Trophoblast cell (in vitro differentiated cells and primary cell): ENCODE data around the gene ADM5.
A peak's percentile ranks its signal among the peaks of the same experiment; 100 is the strongest.

Experiments
- DNase-seq, 2 donors: peaks; one replicate each; pipeline ENCODE4 v3.0.0-alpha.2; 2016
- H2AFZ ChIP-seq: 2 replicates; pipeline ENCODE4 v1.6.1; 2013; ENCODE audit warnings: low read length, moderate library complexity, mild to moderate bottlenecking; ENCODE audit not compliant: insufficient read depth, poor library complexity
- H2AK5ac ChIP-seq: 2 replicates; pipeline ENCODE4 v1.6.1; 2013; ENCODE audit warnings: mild to moderate bottlenecking, low read length
- H2BK120ac ChIP-seq: 2 replicates; pipeline ENCODE4 v1.6.1; 2013; ENCODE audit warnings: low read length, mild to moderate bottlenecking, moderate library complexity; ENCODE audit not compliant: insufficient read depth, poor library complexity
- H2BK12ac ChIP-seq: 2 replicates; pipeline ENCODE4 v1.6.1; 2013; ENCODE audit warnings: mild to moderate bottlenecking, low read length, moderate library complexity
- H2BK5ac ChIP-seq: 2 replicates; pipeline ENCODE4 v1.6.1; 2013; ENCODE audit warnings: low read length, low read depth, moderate library complexity, mild to moderate bottlenecking; ENCODE audit not compliant: poor library complexity
- H3K14ac ChIP-seq: 2 replicates; pipeline ENCODE4 v1.6.1; 2013; ENCODE audit warnings: mild to moderate bottlenecking, low read length
- H3K18ac ChIP-seq: 2 replicates; pipeline ENCODE4 v1.6.1; 2013; ENCODE audit warnings: mild to moderate bottlenecking, low read length
- H3K23ac ChIP-seq: 2 replicates; pipeline ENCODE4 v1.6.1; 2013; ENCODE audit warnings: low read length
- H3K27ac ChIP-seq: 2 replicates; pipeline ENCODE4 v1.5.1; 2013; ENCODE audit warnings: low read depth, mild to moderate bottlenecking, inconsistent platforms, low read length, moderate library complexity
- H3K27me3 ChIP-seq: 2 replicates; pipeline ENCODE4 v1.6.1; 2013; ENCODE audit warnings: inconsistent platforms, mild to moderate bottlenecking, low read length, moderate library complexity; ENCODE audit not compliant: insufficient read depth
- H3K36me3 ChIP-seq, 2 experiments: 1 replicate in 1 of 2; 2 replicates in 1 of 2; pipeline ENCODE4 v1.6.1; 2013; ENCODE audit warnings: low read length in 2 of 2, mild to moderate bottlenecking in 2 of 2, moderate library complexity in 1 of 2; ENCODE audit not compliant: insufficient read depth in 2 of 2, control insufficient read depth in 1 of 2
- H3K4ac ChIP-seq: 2 replicates; pipeline ENCODE4 v1.6.1; 2013; ENCODE audit warnings: low read depth, mild to moderate bottlenecking, low read length, moderate library complexity
- H3K4me1 ChIP-seq, 2 experiments: 1 replicate in 1 of 2; 2 replicates in 1 of 2; pipeline ENCODE4 v1.6.1; 2013; ENCODE audit warnings: low read length in 2 of 2, mild to moderate bottlenecking in 2 of 2, moderate library complexity in 1 of 2; ENCODE audit not compliant: insufficient read depth in 2 of 2, control insufficient read depth in 1 of 2
- H3K4me2 ChIP-seq: 2 replicates; pipeline ENCODE4 v1.6.1; 2013; ENCODE audit warnings: inconsistent platforms, mild to moderate bottlenecking, low read length, moderate library complexity
- H3K4me3 ChIP-seq: 2 replicates; pipeline ENCODE4 v1.5.1; 2013; ENCODE audit warnings: mild to moderate bottlenecking, low read depth, low read length, inconsistent platforms
- H3K79me1 ChIP-seq: one replicate; pipeline ENCODE4 v1.6.1; 2013; ENCODE audit warnings: low read length
- H3K79me2 ChIP-seq: 2 replicates; pipeline ENCODE4 v1.6.1; 2013; ENCODE audit warnings: low read length, mild to moderate bottlenecking; ENCODE audit not compliant: control insufficient read depth, insufficient read depth, poor library complexity
- H3K9ac ChIP-seq: 2 replicates; pipeline ENCODE4 v1.6.1; 2013; ENCODE audit warnings: mild to moderate bottlenecking, low read length
- H3K9me3 ChIP-seq: 2 replicates; pipeline ENCODE4 v1.6.1; 2013; ENCODE audit warnings: low read depth, mild to moderate bottlenecking, control low read depth, inconsistent platforms, low read length; ENCODE audit not compliant: insufficient read depth
- H4K12ac ChIP-seq: 2 replicates; pipeline ENCODE4 v1.6.1; 2013; ENCODE audit warnings: low read depth, mild to moderate bottlenecking, low read length, moderate library complexity
- H4K8ac ChIP-seq: 2 replicates; pipeline ENCODE4 v1.6.1; 2013; ENCODE audit warnings: low read depth, mild to moderate bottlenecking, low read length, moderate library complexity
- H4K91ac ChIP-seq: one replicate; pipeline ENCODE4 v1.6.1; 2013; ENCODE audit warnings: low read depth, mild to moderate bottlenecking, low read length, moderate library complexity
- WGBS: extraction: QIAGEN DNeasy Blood & Tissue Kit; methylation state at CpG from one replicate; pipeline ENCODE4 v1.1.7; 2013; ENCODE audit warnings: missing lambda C conversion rate; ENCODE audit not compliant: insufficient read length, insufficient coverage; ENCODE audit errors: extremely low coverage; 5-methylcytosine and 5-hydroxymethylcytosine counted together

ADM5 gene

GRCh38 chr19:49642492-49643035, 46.8 kb upstream of the ADM5 start:
- H3K9ac ChIP-seq = peak overlapping the region; percentile 97
- peak overlapping the region; percentile 21 for H2AFZ ChIP-seq
- peak overlapping the region; percentile 88 for H2BK5ac ChIP-seq
- H3K4me3 ChIP-seq = peak overlapping the region; percentile 89
- H2BK120ac ChIP-seq = peak overlapping the region; percentile 92
- peak overlapping the region; percentile 78 for H4K12ac ChIP-seq
- no peaks in the 10 kb centered on the region for H3K27me3 ChIP-seq
- H2BK12ac ChIP-seq = no peak overlapping the region
- peak overlapping the region; percentile 85 for H3K4me2 ChIP-seq
- peak overlapping the region; percentile 67 for H3K18ac ChIP-seq
- WGBS = no CpG with 5 or more reads among the region's 5 CpGs
- peaks cover 23% of the 10 kb centered on the region for H3K79me1 ChIP-seq
- peaks cover 18% of the 10 kb centered on the region for H3K79me2 ChIP-seq
- peak overlapping the region; percentile 97 for H3K14ac ChIP-seq
- peak overlapping the region; percentile 93 for H4K8ac ChIP-seq
- peaks cover 10 to 30% of the 10 kb centered on the region in 2 experiments for H3K4me1 ChIP-seq
- DNase-seq = peak in 1 of 2 donors; percentile 44
- peak overlapping the region; percentile 96 for H3K27ac ChIP-seq
- H3K9me3 ChIP-seq = no peaks in the 10 kb centered on the region
- no peak overlapping the region for H3K23ac ChIP-seq
- H3K36me3 ChIP-seq = peaks cover 31 to 32% of the 10 kb centered on the region in 2 experiments
- H3K4ac ChIP-seq = peak overlapping the region; percentile 96
- H4K91ac ChIP-seq = peak overlapping the region; percentile 93
- H2AK5ac ChIP-seq = peak overlapping the region; percentile 97

- H3K79me2 ChIP-seq = peaks cover 18% of the 10 kb centered on the region
- peaks cover 23% of the 10 kb centered on the region for H3K79me1 ChIP-seq
- no peak overlapping the region for H4K91ac ChIP-seq
- peak overlapping the region; percentile 54 for H3K9ac ChIP-seq
- H3K4ac ChIP-seq = peak overlapping the region; percentile 93
- H2BK12ac ChIP-seq = no peak overlapping the region
- peak overlapping the region; percentile 25 for H3K4me2 ChIP-seq
- H3K4me3 ChIP-seq = no peak overlapping the region
- H3K14ac ChIP-seq = no peak overlapping the region
- no peak for DNase-seq
- no peak overlapping the region for H2BK120ac ChIP-seq
- H3K27me3 ChIP-seq = no peaks in the 10 kb centered on the region
- H3K36me3 ChIP-seq = peaks cover 32 to 35% of the 10 kb centered on the region in 2 experiments
- H2BK5ac ChIP-seq = no peak overlapping the region
- no peak overlapping the region for H3K23ac ChIP-seq
- H3K27ac ChIP-seq = no peak overlapping the region
- no CpG with 5 or more reads among the region's 2 CpGs for WGBS
- H4K12ac ChIP-seq = no peak overlapping the region
- no peak overlapping the region for H2AK5ac ChIP-seq
- H2AFZ ChIP-seq = no peak overlapping the region
- H3K4me1 ChIP-seq = peaks cover 6 to 22% of the 10 kb centered on the region in 2 experiments
- no peaks in the 10 kb centered on the region for H3K9me3 ChIP-seq
- no peak overlapping the region for H3K18ac ChIP-seq
- H4K8ac ChIP-seq = no peak overlapping the region
These were observed 45.9 kb upstream of the ADM5 start for GRCh38 chr19:49643466-49643865.

GRCh38 chr19:49645592-49645991, 43.8 kb upstream of the ADM5 start:
- Histone ChIP-seq H3K4me3 (no peak overlapping the region), H3K4me1 (peaks cover 3 to 13% of the 10 kb centered on the region in 2 experiments), H3K79me2 (peaks cover 16% of the 10 kb centered on the region), H3K14ac (no peak overlapping the region), H2AK5ac (no peak overlapping the region), H3K79me1 (peaks cover 15% of the 10 kb centered on the region), H3K18ac (no peak overlapping the region), H2AFZ (no peak overlapping the region), H2BK5ac (no peak overlapping the region), H3K4me2 (no peak overlapping the region), H2BK12ac (no peak overlapping the region), H4K8ac (no peak overlapping the region), H3K27ac (no peak overlapping the region), H3K36me3 (peaks cover 47 to 48% of the 10 kb centered on the region in 2 experiments), H4K12ac (no peak overlapping the region), H2BK120ac (no peak overlapping the region), H3K4ac (no peak overlapping the region), H3K9ac (no peak overlapping the region), H3K23ac (no peak overlapping the region), H4K91ac (no peak overlapping the region), H3K9me3 (no peaks in the 10 kb centered on the region), H3K27me3 (no peaks in the 10 kb centered on the region)
- no CpG with 5 or more reads among the region's 11 CpGs for WGBS
- no peak for DNase-seq

GRCh38 chr19:49645995-49646394, 43.4 kb upstream of the ADM5 start:
- H2AK5ac ChIP-seq = no peak overlapping the region
- peaks cover 14% of the 10 kb centered on the region for H3K79me2 ChIP-seq
- no peak overlapping the region for H4K12ac ChIP-seq
- H3K4me3 ChIP-seq = no peak overlapping the region
- H3K9ac ChIP-seq = no peak overlapping the region
- no peak overlapping the region for H3K14ac ChIP-seq
- no peak overlapping the region for H2AFZ ChIP-seq
- no peak overlapping the region for H2BK5ac ChIP-seq
- no peak overlapping the region for H2BK12ac ChIP-seq
- WGBS = no CpG with 5 or more reads among the region's 13 CpGs
- no peaks in the 10 kb centered on the region for H3K27me3 ChIP-seq
- H3K36me3 ChIP-seq = peaks cover 50% of the 10 kb centered on the region in 2 experiments
- H3K9me3 ChIP-seq = no peaks in the 10 kb centered on the region
- no peak overlapping the region for H3K4me2 ChIP-seq
- H2BK120ac ChIP-seq = no peak overlapping the region
- peaks cover 11% of the 10 kb centered on the region for H3K79me1 ChIP-seq
- no peak overlapping the region for H3K4ac ChIP-seq
- no peak overlapping the region for H3K23ac ChIP-seq
- H3K18ac ChIP-seq = no peak overlapping the region
- peaks cover 1 to 11% of the 10 kb centered on the region in 2 experiments for H3K4me1 ChIP-seq
- DNase-seq = no peak
- no peak overlapping the region for H4K8ac ChIP-seq
- no peak overlapping the region for H4K91ac ChIP-seq
- H3K27ac ChIP-seq = no peak overlapping the region
